SK-N-SH treated with all-trans-retinoic acid at 6 μM for 48 hours (cell line): Measurements from ENCODE around the gene CXCL17.

Experiments used
- ATAC-seq: fragments of 200-7000 bp; cut with Tn5 transposase; 3 replicates; pipeline ENCODE4 v1.9.1; 2020; ENCODE audit warnings: mild to moderate bottlenecking, moderate library complexity
- ARNTL ChIP-seq: fragments of 450-650 bp; formaldehyde crosslinking; IDR thresholded peaks from 2 replicates; pipeline ENCODE4 v1.5.0; 2020; ENCODE audit warnings: low read depth, mild to moderate bottlenecking, moderate library complexity, borderline replicate concordance
- BACH2 ChIP-seq: fragments of 250-450 bp; sonication (Bioruptor Pico); IDR thresholded peaks from 2 replicates; pipeline ENCODE4 v1.9.0; 2021; ENCODE audit warnings: mild to moderate bottlenecking, borderline replicate concordance
- CSDC2 ChIP-seq: fragments of 250-450 bp; sonication (Bioruptor Pico); IDR thresholded peaks from 2 replicates; pipeline ENCODE4 v1.5.0; 2020; ENCODE audit warnings: mild to moderate bottlenecking, moderate library complexity
- ESRRG ChIP-seq: fragments of 250-450 bp; sonication (Bioruptor Pico); IDR thresholded peaks from 2 replicates; pipeline ENCODE4 v1.6.1; 2021; ENCODE audit warnings: mild to moderate bottlenecking
- GLIS3 ChIP-seq: fragments of 250-450 bp; sonication (Bioruptor Pico); IDR thresholded peaks from 2 replicates; pipeline ENCODE4 v1.5.0; 2020; ENCODE audit warnings: mild to moderate bottlenecking, moderate library complexity
- ISL1 ChIP-seq: fragments of 250-450 bp; sonication (Bioruptor Pico); IDR thresholded peaks from 2 replicates; pipeline ENCODE4 v2.1.2; 2022; ENCODE audit warnings: mild to moderate bottlenecking, moderate library complexity
- OSR1 ChIP-seq: fragments of 250-450 bp; sonication (Bioruptor Pico); IDR thresholded peaks from 2 replicates; pipeline ENCODE4 v1.8.0; 2022; ENCODE audit warnings: moderate library complexity, mild to moderate bottlenecking, inconsistent platforms
- PPARA ChIP-seq: fragments of 250-450 bp; sonication (Bioruptor Pico); IDR thresholded peaks from 2 replicates; pipeline ENCODE4 v1.5.0; 2020; ENCODE audit warnings: mild to moderate bottlenecking, borderline replicate concordance
- RARB ChIP-seq: fragments of 250-450 bp; sonication (Bioruptor Pico); IDR thresholded peaks from 2 replicates; pipeline ENCODE4 v1.8.0; 2021; ENCODE audit warnings: mild to moderate bottlenecking, moderate library complexity
- SNAI2 ChIP-seq: fragments of 250-450 bp; sonication (Bioruptor Pico); IDR thresholded peaks from 2 replicates; pipeline ENCODE4 v1.5.0; 2020; ENCODE audit warnings: mild to moderate bottlenecking, moderate library complexity
- TCF4 ChIP-seq: fragments of 250-450 bp; sonication (Bioruptor Pico); IDR thresholded peaks from 2 replicates; pipeline ENCODE4 v1.8.0; 2021; ENCODE audit warnings: mild to moderate bottlenecking, moderate library complexity, borderline replicate concordance
- TOX ChIP-seq: fragments of 250-450 bp; sonication (Bioruptor Pico); IDR thresholded peaks from 2 replicates; pipeline ENCODE4 v1.8.0; 2021; ENCODE audit warnings: mild to moderate bottlenecking, moderate library complexity, borderline replicate concordance
- ZC3H10 ChIP-seq: fragments of 250-450 bp; sonication (Bioruptor Pico); IDR thresholded peaks from 2 replicates; pipeline ENCODE4 v1.5.1; 2021; ENCODE audit warnings: mild to moderate bottlenecking, moderate library complexity
- ZFP3 ChIP-seq: fragments of 250-450 bp; sonication (Bioruptor Pico); IDR thresholded peaks from 2 replicates; pipeline ENCODE4 v1.5.0; 2020; ENCODE audit warnings: mild to moderate bottlenecking, moderate library complexity
- ZFP30 ChIP-seq: fragments of 450-650 bp; formaldehyde crosslinking; IDR thresholded peaks from 2 replicates; pipeline ENCODE4 v1.5.0; 2022; ENCODE audit warnings: mild to moderate bottlenecking, moderate library complexity
- ZNF70 ChIP-seq: fragments of 450-650 bp; formaldehyde crosslinking; IDR thresholded peaks from 2 replicates; pipeline ENCODE4 v1.5.0; 2020; ENCODE audit warnings: mild to moderate bottlenecking, moderate library complexity
- ZNF8 ChIP-seq: fragments of 450-650 bp; formaldehyde crosslinking; IDR thresholded peaks from 2 replicates; pipeline ENCODE4 v1.5.0; 2020; ENCODE audit warnings: mild to moderate bottlenecking, moderate library complexity
- TF ChIP-seq, protein P1 (sequence below): fragments of 250-450 bp; sonication (Bioruptor Pico); IDR thresholded peaks from 2 replicates; pipeline ENCODE4 v1.5.0; 2020; ENCODE audit warnings: mild to moderate bottlenecking, moderate library complexity
- TF ChIP-seq, protein P2 (sequence below): fragments of 250-450 bp; sonication (Bioruptor Pico); IDR thresholded peaks from 2 replicates; pipeline ENCODE4 v1.5.1; 2020; ENCODE audit warnings: low read depth, mild to moderate bottlenecking, moderate library complexity
- TF ChIP-seq, protein P3 (sequence below): fragments of 250-450 bp; sonication (Bioruptor Pico); IDR thresholded peaks from 2 replicates; pipeline ENCODE4 v1.5.1; 2021; ENCODE audit warnings: mild to moderate bottlenecking, moderate library complexity
- TF ChIP-seq, protein P4 (sequence below): fragments of 250-450 bp; sonication (Bioruptor Pico); IDR thresholded peaks from 2 replicates; pipeline ENCODE4 v1.8.0; 2021; ENCODE audit warnings: low read depth, mild to moderate bottlenecking, moderate library complexity, borderline replicate concordance
- TF ChIP-seq, protein P5 (sequence below): fragments of 250-450 bp; sonication (Bioruptor Pico); IDR thresholded peaks from 2 replicates; pipeline ENCODE4 v1.8.0; 2020; ENCODE audit warnings: mild to moderate bottlenecking, moderate library complexity, borderline replicate concordance

The CXCL17 gene

DNA sequence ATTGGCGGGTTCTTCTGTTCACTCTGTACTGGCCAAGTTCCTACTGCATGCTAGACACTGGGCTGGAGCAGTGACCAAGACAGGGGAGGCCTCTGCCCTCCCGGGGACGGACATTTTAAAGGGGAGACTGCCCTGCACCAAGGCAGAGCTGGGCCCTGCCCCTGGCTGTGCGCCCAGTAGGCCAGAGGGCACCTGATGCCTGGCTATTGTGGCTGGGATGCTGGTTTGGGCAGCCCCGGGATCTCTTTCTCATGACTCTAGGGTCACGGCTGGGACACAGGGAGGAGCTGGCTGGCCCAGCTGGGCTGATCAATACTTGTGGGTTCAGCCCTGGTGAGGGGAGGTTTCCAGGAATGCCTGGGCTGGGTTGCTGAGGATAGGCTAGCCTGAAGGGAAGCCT, 33.3 kb downstream of the CXCL17 start:
- no peak for ATAC-seq

DNA sequence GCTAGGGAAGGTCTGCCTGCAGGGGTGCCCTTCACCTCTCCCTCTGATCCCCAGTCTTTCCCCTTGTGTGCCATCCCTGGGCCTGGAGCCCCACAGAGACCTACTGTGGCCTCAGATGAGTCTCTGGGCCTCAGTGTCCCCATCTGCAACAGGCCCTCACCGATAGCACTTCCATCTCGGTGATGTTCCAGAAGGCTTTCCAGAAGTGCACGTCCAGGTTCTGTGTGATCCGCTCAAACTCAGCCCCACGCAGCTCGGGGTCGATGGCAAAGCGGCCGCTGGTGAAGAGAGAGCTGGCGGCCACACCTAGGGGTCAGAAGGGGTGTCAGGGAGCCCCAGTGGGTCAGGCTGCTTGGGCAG, 35.0 kb downstream of the CXCL17 start:
- ATAC-seq = no peak
- TF ChIP-seq, protein P1, sequence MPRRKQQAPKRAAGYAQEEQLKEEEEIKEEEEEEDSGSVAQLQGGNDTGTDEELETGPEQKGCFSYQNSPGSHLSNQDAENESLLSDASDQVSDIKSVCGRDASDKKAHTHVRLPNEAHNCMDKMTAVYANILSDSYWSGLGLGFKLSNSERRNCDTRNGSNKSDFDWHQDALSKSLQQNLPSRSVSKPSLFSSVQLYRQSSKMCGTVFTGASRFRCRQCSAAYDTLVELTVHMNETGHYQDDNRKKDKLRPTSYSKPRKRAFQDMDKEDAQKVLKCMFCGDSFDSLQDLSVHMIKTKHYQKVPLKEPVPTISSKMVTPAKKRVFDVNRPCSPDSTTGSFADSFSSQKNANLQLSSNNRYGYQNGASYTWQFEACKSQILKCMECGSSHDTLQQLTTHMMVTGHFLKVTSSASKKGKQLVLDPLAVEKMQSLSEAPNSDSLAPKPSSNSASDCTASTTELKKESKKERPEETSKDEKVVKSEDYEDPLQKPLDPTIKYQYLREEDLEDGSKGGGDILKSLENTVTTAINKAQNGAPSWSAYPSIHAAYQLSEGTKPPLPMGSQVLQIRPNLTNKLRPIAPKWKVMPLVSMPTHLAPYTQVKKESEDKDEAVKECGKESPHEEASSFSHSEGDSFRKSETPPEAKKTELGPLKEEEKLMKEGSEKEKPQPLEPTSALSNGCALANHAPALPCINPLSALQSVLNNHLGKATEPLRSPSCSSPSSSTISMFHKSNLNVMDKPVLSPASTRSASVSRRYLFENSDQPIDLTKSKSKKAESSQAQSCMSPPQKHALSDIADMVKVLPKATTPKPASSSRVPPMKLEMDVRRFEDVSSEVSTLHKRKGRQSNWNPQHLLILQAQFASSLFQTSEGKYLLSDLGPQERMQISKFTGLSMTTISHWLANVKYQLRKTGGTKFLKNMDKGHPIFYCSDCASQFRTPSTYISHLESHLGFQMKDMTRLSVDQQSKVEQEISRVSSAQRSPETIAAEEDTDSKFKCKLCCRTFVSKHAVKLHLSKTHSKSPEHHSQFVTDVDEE (CRISPR knock-in tag) = no peak
- no peak for TF ChIP-seq ISL1 (CRISPR knock-in tag)
- TF ChIP-seq, protein P2, sequence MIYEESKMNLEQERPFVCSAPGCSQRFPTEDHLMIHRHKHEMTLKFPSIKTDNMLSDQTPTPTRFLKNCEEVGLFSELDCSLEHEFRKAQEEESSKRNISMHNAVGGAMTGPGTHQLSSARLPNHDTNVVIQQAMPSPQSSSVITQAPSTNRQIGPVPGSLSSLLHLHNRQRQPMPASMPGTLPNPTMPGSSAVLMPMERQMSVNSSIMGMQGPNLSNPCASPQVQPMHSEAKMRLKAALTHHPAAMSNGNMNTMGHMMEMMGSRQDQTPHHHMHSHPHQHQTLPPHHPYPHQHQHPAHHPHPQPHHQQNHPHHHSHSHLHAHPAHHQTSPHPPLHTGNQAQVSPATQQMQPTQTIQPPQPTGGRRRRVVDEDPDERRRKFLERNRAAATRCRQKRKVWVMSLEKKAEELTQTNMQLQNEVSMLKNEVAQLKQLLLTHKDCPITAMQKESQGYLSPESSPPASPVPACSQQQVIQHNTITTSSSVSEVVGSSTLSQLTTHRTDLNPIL (CRISPR knock-in tag) = no peak
- no peak for TF ChIP-seq PPARA
- TF ChIP-seq TCF4 = no peak
- no peak for TF ChIP-seq ZFP30 (CRISPR knock-in tag)
- no peak for TF ChIP-seq BACH2 (CRISPR knock-in tag)
- TF ChIP-seq TOX (CRISPR knock-in tag) = no peak
- no peak for TF ChIP-seq ARNTL (CRISPR knock-in tag)
- no peak for TF ChIP-seq ZC3H10 (CRISPR knock-in tag)
- no peak for TF ChIP-seq ZNF70 (CRISPR knock-in tag)
- TF ChIP-seq ESRRG = no peak
- TF ChIP-seq SNAI2 (CRISPR knock-in tag) = no peak
- TF ChIP-seq, protein P3, sequence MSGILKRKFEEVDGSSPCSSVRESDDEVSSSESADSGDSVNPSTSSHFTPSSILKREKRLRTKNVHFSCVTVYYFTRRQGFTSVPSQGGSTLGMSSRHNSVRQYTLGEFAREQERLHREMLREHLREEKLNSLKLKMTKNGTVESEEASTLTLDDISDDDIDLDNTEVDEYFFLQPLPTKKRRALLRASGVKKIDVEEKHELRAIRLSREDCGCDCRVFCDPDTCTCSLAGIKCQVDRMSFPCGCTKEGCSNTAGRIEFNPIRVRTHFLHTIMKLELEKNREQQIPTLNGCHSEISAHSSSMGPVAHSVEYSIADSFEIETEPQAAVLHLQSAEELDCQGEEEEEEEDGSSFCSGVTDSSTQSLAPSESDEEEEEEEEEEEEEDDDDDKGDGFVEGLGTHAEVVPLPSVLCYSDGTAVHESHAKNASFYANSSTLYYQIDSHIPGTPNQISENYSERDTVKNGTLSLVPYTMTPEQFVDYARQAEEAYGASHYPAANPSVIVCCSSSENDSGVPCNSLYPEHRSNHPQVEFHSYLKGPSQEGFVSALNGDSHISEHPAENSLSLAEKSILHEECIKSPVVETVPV = no peak

More for the DNA sequence above, 33.3 kb downstream of the CXCL17 start:
- no peak for TF ChIP-seq PPARA
- TF ChIP-seq GLIS3 (CRISPR knock-in tag) = no peak
- TF ChIP-seq, protein P4, sequence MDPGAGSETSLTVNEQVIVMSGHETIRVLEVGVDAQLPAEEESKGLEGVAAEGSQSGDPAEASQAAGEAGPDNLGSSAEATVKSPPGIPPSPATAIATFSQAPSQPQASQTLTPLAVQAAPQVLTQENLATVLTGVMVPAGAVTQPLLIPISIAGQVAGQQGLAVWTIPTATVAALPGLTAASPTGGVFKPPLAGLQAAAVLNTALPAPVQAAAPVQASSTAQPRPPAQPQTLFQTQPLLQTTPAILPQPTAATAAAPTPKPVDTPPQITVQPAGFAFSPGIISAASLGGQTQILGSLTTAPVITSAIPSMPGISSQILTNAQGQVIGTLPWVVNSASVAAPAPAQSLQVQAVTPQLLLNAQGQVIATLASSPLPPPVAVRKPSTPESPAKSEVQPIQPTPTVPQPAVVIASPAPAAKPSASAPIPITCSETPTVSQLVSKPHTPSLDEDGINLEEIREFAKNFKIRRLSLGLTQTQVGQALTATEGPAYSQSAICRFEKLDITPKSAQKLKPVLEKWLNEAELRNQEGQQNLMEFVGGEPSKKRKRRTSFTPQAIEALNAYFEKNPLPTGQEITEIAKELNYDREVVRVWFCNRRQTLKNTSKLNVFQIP = no peak
- TF ChIP-seq, protein P1 (CRISPR knock-in tag) = no peak
- no peak for TF ChIP-seq ESRRG
- no peak for TF ChIP-seq OSR1 (CRISPR knock-in tag)
- TF ChIP-seq ZNF70 (CRISPR knock-in tag) = no peak
- TF ChIP-seq ISL1 (CRISPR knock-in tag) = no peak
- no peak for TF ChIP-seq ZFP3 (CRISPR knock-in tag)
- TF ChIP-seq CSDC2 (CRISPR knock-in tag) = no peak
- TF ChIP-seq ZNF8 (CRISPR knock-in tag) = no peak
- TF ChIP-seq RARB (CRISPR knock-in tag) = no peak
- TF ChIP-seq, protein P2 (CRISPR knock-in tag) = no peak
- no peak for TF ChIP-seq ZC3H10 (CRISPR knock-in tag)
- TF ChIP-seq, protein P5, sequence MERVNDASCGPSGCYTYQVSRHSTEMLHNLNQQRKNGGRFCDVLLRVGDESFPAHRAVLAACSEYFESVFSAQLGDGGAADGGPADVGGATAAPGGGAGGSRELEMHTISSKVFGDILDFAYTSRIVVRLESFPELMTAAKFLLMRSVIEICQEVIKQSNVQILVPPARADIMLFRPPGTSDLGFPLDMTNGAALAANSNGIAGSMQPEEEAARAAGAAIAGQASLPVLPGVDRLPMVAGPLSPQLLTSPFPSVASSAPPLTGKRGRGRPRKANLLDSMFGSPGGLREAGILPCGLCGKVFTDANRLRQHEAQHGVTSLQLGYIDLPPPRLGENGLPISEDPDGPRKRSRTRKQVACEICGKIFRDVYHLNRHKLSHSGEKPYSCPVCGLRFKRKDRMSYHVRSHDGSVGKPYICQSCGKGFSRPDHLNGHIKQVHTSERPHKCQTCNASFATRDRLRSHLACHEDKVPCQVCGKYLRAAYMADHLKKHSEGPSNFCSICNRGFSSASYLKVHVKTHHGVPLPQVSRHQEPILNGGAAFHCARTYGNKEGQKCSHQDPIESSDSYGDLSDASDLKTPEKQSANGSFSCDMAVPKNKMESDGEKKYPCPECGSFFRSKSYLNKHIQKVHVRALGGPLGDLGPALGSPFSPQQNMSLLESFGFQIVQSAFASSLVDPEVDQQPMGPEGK (CRISPR knock-in tag) = no peak
- TF ChIP-seq ZFP30 (CRISPR knock-in tag) = no peak
- no peak for TF ChIP-seq TCF4
- TF ChIP-seq BACH2 (CRISPR knock-in tag) = no peak
- TF ChIP-seq, protein P3 = no peak
